ENCODE data around the gene CTNNA2.

CTNNA2 gene

GRCh38 chr2:80579756-80580155, 1066.9 kb downstream of the CTNNA2 start:
- in situ Hi-C loops (cut with MboI; ENCODE audit: low sequenced_read_pairs) = no loop called here

GRCh38 chr2:80591233-80591632, 1078.4 kb downstream of the CTNNA2 start:
- in situ Hi-C loops (cut with MboI; ENCODE audit: low sequenced_read_pairs) = no loop called here

- in situ Hi-C loops (cut with MboI; ENCODE audit: low sequenced_read_pairs) = no loop called here
Measured at GRCh38 chr2:80592106-80592505, 1079.3 kb downstream of the CTNNA2 start.

- in situ Hi-C loops (cut with MboI; ENCODE audit: low sequenced_read_pairs) = no loop called here
Measured at GRCh38 chr2:80610108-80610507, 1097.3 kb downstream of the CTNNA2 start.

- in situ Hi-C loops (cut with MboI; ENCODE audit: low sequenced_read_pairs) = no loop called here
Measured at GRCh38 chr2:80621656-80622055, 1108.8 kb downstream of the CTNNA2 start.

- in situ Hi-C loops (cut with MboI; ENCODE audit: low sequenced_read_pairs) = no loop called here
Measured at GRCh38 chr2:80624062-80624461, 1111.2 kb downstream of the CTNNA2 start.

GRCh38 chr2:80634590-80634989, 1121.7 kb downstream of the CTNNA2 start:
- in situ Hi-C loops (cut with MboI; ENCODE audit: low sequenced_read_pairs) = no loop called here

- in situ Hi-C loops (cut with MboI; ENCODE audit: low sequenced_read_pairs) = no loop called here
Measured at GRCh38 chr2:80638783-80639182, 1125.9 kb downstream of the CTNNA2 start.

GRCh38 chr2:80642465-80642864, 1129.6 kb downstream of the CTNNA2 start:
- in situ Hi-C loops (cut with MboI; ENCODE audit: low sequenced_read_pairs) = no loop called here

GRCh38 chr2:80643598-80643997, 1130.7 kb downstream of the CTNNA2 start:
- in situ Hi-C loops (cut with MboI; ENCODE audit: low sequenced_read_pairs) = no loop called here

GRCh38 chr2:80651435-80651834, 1138.6 kb downstream of the CTNNA2 start:
- in situ Hi-C loops (cut with MboI; ENCODE audit: low sequenced_read_pairs) = no loop called here

- in situ Hi-C loops (cut with MboI; ENCODE audit: low sequenced_read_pairs) = no loop called here
Measured at GRCh38 chr2:80655265-80655664, 1142.4 kb downstream of the CTNNA2 start.

GRCh38 chr2:80670763-80671162, 1157.9 kb downstream of the CTNNA2 start:
- in situ Hi-C loops (cut with MboI; ENCODE audit: low sequenced_read_pairs) = no loop called here

- in situ Hi-C loops (cut with MboI; ENCODE audit: low sequenced_read_pairs) = no loop called here
Measured at GRCh38 chr2:80687524-80687923, 1174.7 kb downstream of the CTNNA2 start.

GRCh38 chr2:80689106-80689505, 1176.3 kb downstream of the CTNNA2 start:
- in situ Hi-C loops (cut with MboI; ENCODE audit: low sequenced_read_pairs) = no loop called here

Data from HL-60/S4 treated with phorbol 12-myristate 13-acetate at 8.2 ng/mL for 4 days and 3 days (cell line).